HTR-8/SVneo (cell line): ENCODE results near the gene PLEKHF1.

Source experiments
- DNase-seq: peaks from one replicate; pipeline ENCODE4 v3.0.0; 2011; ENCODE audit warnings: low spot score, mixed read lengths; ENCODE audit not compliant: insufficient read length
- FAIRE-seq: peaks from 2 replicates; lab custom pipeline; 2011; peaks lifted over from hg19 to GRCh38; lab: Jason Lieb, UNC

Gene PLEKHF1

GRCh38 chr19:29714953-29715700, 49.9 kb downstream of the PLEKHF1 start, which contains the start of gene C19orf12:
TSS of gene C19orf12 (minus strand) at chr19:29715261. CDS start at chr19:29708413, 6,848 bp downstream.
- FAIRE-seq (no peak), DNase-seq (peak; percentile 48)

DNA sequence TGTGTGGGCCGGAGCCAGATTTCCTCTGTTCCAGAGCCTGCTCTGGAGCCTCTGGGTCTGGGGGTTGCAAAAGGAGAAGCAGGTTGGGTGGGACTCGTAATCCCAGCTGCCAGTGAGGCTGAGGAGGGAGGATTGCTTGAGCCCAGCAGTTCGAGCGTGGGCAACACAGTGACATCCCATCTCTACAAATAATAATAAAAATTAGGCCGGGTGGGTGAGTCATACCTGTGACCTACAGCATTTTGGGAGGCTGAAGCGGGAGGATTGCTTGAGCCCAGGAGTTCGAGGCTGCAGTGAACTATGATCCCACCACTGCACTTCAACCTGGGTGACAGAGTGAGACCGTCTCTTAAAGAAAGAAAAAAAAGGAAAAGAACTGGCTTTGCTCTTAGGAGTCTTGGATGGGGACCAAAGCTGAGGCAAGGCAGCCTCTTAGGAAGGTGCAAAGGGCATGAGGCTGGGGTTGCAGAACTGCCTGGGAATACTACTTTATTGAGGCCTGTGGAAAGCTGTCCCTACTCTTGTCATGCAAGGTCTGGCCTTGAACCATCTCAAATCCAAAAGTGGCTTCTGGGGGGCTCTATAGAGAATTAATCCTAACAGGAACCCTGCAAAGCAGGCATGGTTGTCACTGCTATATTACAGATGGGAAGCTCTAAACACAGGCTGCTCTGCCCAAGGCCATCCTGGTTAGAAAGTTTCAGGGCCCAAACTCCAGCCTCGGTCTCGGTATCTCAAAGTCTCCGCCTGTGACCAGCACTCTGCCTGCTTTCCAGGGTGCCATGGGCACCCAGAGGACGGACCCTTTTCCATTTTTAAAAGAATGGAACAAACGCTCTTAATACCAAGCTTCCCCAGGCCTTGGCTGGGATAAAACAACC, 50.7 kb downstream of the PLEKHF1 start:
- FAIRE-seq: no peak

GRCh38 chr19:29717051-29717450, 51.8 kb downstream of the PLEKHF1 start:
- FAIRE-seq: no peak
- DNase-seq: no peak

More for the DNA sequence above, 50.7 kb downstream of the PLEKHF1 start:
- DNase-seq: no peak

DNA sequence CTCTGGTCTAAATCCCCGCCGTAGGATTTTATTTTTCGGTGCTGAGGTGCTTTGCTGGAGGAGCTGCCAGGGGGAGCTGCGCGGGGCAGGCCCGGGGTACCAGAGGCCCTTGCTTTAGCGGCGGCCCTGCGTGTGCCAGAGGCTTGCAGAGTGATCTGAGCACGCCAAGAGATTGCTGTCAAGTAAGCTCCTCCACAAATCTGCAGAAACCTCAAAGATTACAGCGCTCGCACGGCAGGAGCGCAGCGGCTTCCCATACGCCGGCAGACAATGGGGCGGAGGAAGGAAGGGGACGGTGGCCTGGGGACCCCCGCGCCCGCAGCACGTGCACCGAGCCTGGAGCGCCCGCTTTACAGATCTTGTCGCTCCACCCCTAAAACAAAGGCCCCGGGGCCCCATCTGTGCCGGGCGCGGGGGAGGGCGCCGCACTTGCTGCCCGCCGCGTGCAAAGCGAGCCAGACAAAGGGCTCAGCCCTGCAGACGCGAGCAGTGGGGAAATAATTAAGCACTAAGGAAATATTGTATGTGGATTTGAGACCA, 58.9 kb downstream of the PLEKHF1 start:
- FAIRE-seq (no peak), DNase-seq (no peak)

DNA sequence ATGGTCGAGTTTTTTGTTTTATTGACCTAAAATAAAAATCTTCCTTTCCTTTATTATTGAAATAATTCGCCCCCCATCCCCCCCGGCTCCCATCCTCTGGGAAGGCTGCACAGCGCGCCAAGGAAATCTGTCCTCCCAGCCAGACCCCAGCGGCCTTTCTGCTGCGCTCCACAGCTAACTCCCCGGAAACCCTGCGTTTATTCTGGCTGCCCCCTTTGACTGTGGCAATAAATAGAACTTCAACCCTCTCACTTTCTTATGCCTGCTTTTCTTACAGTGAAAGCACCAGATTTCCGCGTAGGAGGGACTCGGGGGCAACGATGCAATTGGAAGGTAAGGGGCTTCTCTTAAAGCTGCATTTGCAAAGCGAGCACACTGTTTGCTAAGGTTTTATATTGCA, 59.5 kb downstream of the PLEKHF1 start:
- FAIRE-seq: no peak
- DNase-seq: no peak
